ENCODE data around the gene XIST.

- no peak for TF ChIP-seq EZH2 (IDR thresholded peaks at IDR 0.05; ENCODE audit: borderline replicate concordance, low read length)
- TF ChIP-seq, protein P1, sequence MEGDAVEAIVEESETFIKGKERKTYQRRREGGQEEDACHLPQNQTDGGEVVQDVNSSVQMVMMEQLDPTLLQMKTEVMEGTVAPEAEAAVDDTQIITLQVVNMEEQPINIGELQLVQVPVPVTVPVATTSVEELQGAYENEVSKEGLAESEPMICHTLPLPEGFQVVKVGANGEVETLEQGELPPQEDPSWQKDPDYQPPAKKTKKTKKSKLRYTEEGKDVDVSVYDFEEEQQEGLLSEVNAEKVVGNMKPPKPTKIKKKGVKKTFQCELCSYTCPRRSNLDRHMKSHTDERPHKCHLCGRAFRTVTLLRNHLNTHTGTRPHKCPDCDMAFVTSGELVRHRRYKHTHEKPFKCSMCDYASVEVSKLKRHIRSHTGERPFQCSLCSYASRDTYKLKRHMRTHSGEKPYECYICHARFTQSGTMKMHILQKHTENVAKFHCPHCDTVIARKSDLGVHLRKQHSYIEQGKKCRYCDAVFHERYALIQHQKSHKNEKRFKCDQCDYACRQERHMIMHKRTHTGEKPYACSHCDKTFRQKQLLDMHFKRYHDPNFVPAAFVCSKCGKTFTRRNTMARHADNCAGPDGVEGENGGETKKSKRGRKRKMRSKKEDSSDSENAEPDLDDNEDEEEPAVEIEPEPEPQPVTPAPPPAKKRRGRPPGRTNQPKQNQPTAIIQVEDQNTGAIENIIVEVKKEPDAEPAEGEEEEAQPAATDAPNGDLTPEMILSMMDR (IDR thresholded peaks at IDR 0.05; ENCODE audit: low read length) = no peak
Observed at GRCh38 chrX:73859622-73860021, 7.1 kb upstream of the XIST start.

Data from OCI-LY1 (cell line).